Activated T-helper 1 cell treated with anti-CD3 and anti-CD28 coated beads, Interleukin-12 subunit alpha, Interleukin-12 subunit beta, Interleukin-2, Interleukin-4 antibody, amounts not matched to agents 30 ng/mL and 10 ng/mL and 1 ng/mL, durations not matched to agents 14 hours and 24 hours and 36 hours (primary cell): ENCODE measurements around the gene GARIN5A. TPM values are rescaled to one million over a fixed set of nuclear protein-coding genes. Genes with fewer than 3 reads are reported as not detected.

Experiments
- DNase-seq: peaks from one replicate; pipeline ENCODE4 v3.0.0; 2021; ENCODE audit warnings: low spot score
- H3K27ac Mint-ChIP-seq: one replicate; pipeline ENCODE4 v1.8.0; 2021; ENCODE audit warnings: mild to moderate bottlenecking, mixed read lengths
- H3K27me3 Mint-ChIP-seq: one replicate; pipeline ENCODE4 v1.8.0; 2022; ENCODE audit warnings: mild to moderate bottlenecking, moderate library complexity, mixed read lengths; ENCODE audit not compliant: insufficient read depth
- H3K36me3 Mint-ChIP-seq: one replicate; pipeline ENCODE4 v1.8.0; 2021; ENCODE audit warnings: low read depth, mixed read lengths
- H3K4me1 Mint-ChIP-seq: one replicate; pipeline ENCODE4 v1.8.0; 2021; ENCODE audit warnings: low read depth, mixed read lengths
- H3K4me3 Mint-ChIP-seq: one replicate; pipeline ENCODE4 v1.8.0; 2021; ENCODE audit warnings: mild to moderate bottlenecking, moderate library complexity, mixed read lengths
- H3K9me3 Mint-ChIP-seq: one replicate; pipeline ENCODE4 v1.8.0; 2021; ENCODE audit warnings: mixed read lengths
- intact Hi-C: fragments of 100-400 bp; cut with micrococcal nuclease; formaldehyde crosslinking; loops from one replicate; pipeline ENCODE4 v1.15.1; 2024
- total RNA-seq: library from RNA; stranded (reverse); gene quantifications from 2 replicates; pipeline ENCODE4 v1.2.3, GENCODE V29; 2022

The GARIN5A gene
- total RNA-seq, 1 donor from 2014 or later: 0.88 TPM

- Mint-ChIP-seq H3K27me3 (peaks cover 13% of the 10 kb centered on the region), H3K4me3 (peak overlapping the region; percentile 24), H3K27ac (no peak overlapping the region), H3K9me3 (no peaks in the 10 kb centered on the region), H3K4me1 (peaks cover 12% of the 10 kb centered on the region), H3K36me3 (no peaks in the 10 kb centered on the region)
- DNase-seq: no peak
- intact Hi-C loops: no loop called here
These were observed 47.7 kb downstream of the GARIN5A start for GRCh38 chr19:50428772-50429463.

GRCh38 chr19:50427997-50428425 is 48.6 kb downstream of the GARIN5A start:
- Mint-ChIP-seq H3K27me3 (peaks cover 9% of the 10 kb centered on the region), H3K4me3 (peak overlapping the region; percentile 45), H3K9me3 (no peaks in the 10 kb centered on the region), H3K4me1 (peaks cover 12% of the 10 kb centered on the region), H3K36me3 (no peaks in the 10 kb centered on the region), H3K27ac (no peak overlapping the region)
- intact Hi-C loops: no loop called here
- DNase-seq: peak; percentile 28

GRCh38 chr19:50427318-50427925 is 49.2 kb downstream of the GARIN5A start:
- intact Hi-C loops: no loop called here
- no peak for DNase-seq
- Mint-ChIP-seq H3K4me1 (peaks cover 12% of the 10 kb centered on the region), H3K27me3 (peaks cover 7% of the 10 kb centered on the region), H3K9me3 (no peaks in the 10 kb centered on the region), H3K4me3 (no peak overlapping the region), H3K27ac (no peak overlapping the region), H3K36me3 (no peaks in the 10 kb centered on the region)

- intact Hi-C loops: no loop called here
- no peak overlapping the region for H3K27ac Mint-ChIP-seq
- H3K36me3 Mint-ChIP-seq: peaks cover 2% of the 10 kb centered on the region
- DNase-seq: no peak
- no peaks in the 10 kb centered on the region for H3K9me3 Mint-ChIP-seq
- H3K27me3 Mint-ChIP-seq: peaks cover 7% of the 10 kb centered on the region
- H3K4me1 Mint-ChIP-seq: peaks cover under 1% of the 10 kb centered on the region
- H3K4me3 Mint-ChIP-seq: no peak overlapping the region
These were observed 51.1 kb downstream of the GARIN5A start for GRCh38 chr19:50425581-50425980.

GRCh38 chr19:50423279-50424113 is 53.2 kb downstream of the GARIN5A start:
- intact Hi-C loops: no loop called here
- no peak overlapping the region for H3K27ac Mint-ChIP-seq
- no peaks in the 10 kb centered on the region for H3K9me3 Mint-ChIP-seq

GRCh38 chr19:50422397-50423278 is 54.0 kb downstream of the GARIN5A start:
- Mint-ChIP-seq H3K4me3 (no peak overlapping the region), H3K4me1 (peaks cover 12% of the 10 kb centered on the region), H3K9me3 (no peaks in the 10 kb centered on the region), H3K27ac (no peak overlapping the region), H3K27me3 (peaks cover 2% of the 10 kb centered on the region), H3K36me3 (peaks cover 8% of the 10 kb centered on the region)
- intact Hi-C loops: no loop called here
- DNase-seq: no peak

More at GRCh38 chr19:50423279-50424113, 53.2 kb downstream of the GARIN5A start:
- H3K27me3 Mint-ChIP-seq: peaks cover 2% of the 10 kb centered on the region
- no peak overlapping the region for H3K4me3 Mint-ChIP-seq
- H3K4me1 Mint-ChIP-seq: peaks cover 12% of the 10 kb centered on the region
- peaks cover 8% of the 10 kb centered on the region for H3K36me3 Mint-ChIP-seq
- DNase-seq: no peak

- Mint-ChIP-seq H3K36me3 (peaks cover 8% of the 10 kb centered on the region), H3K27me3 (peaks cover 2% of the 10 kb centered on the region), H3K9me3 (no peaks in the 10 kb centered on the region), H3K4me1 (peaks cover 12% of the 10 kb centered on the region), H3K27ac (no peak overlapping the region), H3K4me3 (no peak overlapping the region)
- DNase-seq: no peak
- intact Hi-C loops: no loop called here
These were observed 55.8 kb downstream of the GARIN5A start for GRCh38 chr19:50420808-50421207.

- intact Hi-C loops: no loop called here
- Mint-ChIP-seq H3K9me3 (no peaks in the 10 kb centered on the region), H3K27me3 (peaks cover 2% of the 10 kb centered on the region), H3K27ac (no peak overlapping the region), H3K4me3 (no peak overlapping the region), H3K4me1 (peaks cover 12% of the 10 kb centered on the region), H3K36me3 (peaks cover 8% of the 10 kb centered on the region)
- DNase-seq: no peak
These were observed 56.5 kb downstream of the GARIN5A start for GRCh38 chr19:50420127-50420526.

- H3K27me3 Mint-ChIP-seq: peaks cover 2% of the 10 kb centered on the region
- intact Hi-C loops: no loop called here
- H3K4me3 Mint-ChIP-seq: no peak overlapping the region
- H3K27ac Mint-ChIP-seq: no peak overlapping the region
- H3K36me3 Mint-ChIP-seq: peaks cover 8% of the 10 kb centered on the region
- H3K4me1 Mint-ChIP-seq: peaks cover 12% of the 10 kb centered on the region
- no peaks in the 10 kb centered on the region for H3K9me3 Mint-ChIP-seq
- DNase-seq: no peak
These were observed 57.0 kb downstream of the GARIN5A start for GRCh38 chr19:50419580-50420035.

- no peak overlapping the region for H3K27ac Mint-ChIP-seq
- no peak for DNase-seq
- intact Hi-C loops: no loop called here
These were observed 57.5 kb downstream of the GARIN5A start for GRCh38 chr19:50419022-50419579.

GRCh38 chr19:50418176-50419021 is 58.2 kb downstream of the GARIN5A start, which contains the start of gene SPIB:
Gene SPIB, plus strand, starts transcription at chr19:50418938. Its CDS starts 25 bp downstream, at chr19:50418963.
- H3K27me3 Mint-ChIP-seq: peaks cover 2% of the 10 kb centered on the region
- no peak within 1 kb of the TSS for H3K4me3 Mint-ChIP-seq
- intact Hi-C loops: no loop called here
- peaks cover 11% of the 10 kb centered on the region for H3K36me3 Mint-ChIP-seq
- H3K4me1 Mint-ChIP-seq: peaks cover 12% of the 10 kb centered on the region
- no peaks in the 10 kb centered on the region for H3K9me3 Mint-ChIP-seq
- DNase-seq: no peak
- H3K27ac Mint-ChIP-seq: no peak within 1 kb of the TSS

More at GRCh38 chr19:50419022-50419579, 57.5 kb downstream of the GARIN5A start:
- Mint-ChIP-seq H3K9me3 (no peaks in the 10 kb centered on the region), H3K36me3 (peaks cover 11% of the 10 kb centered on the region), H3K27me3 (peaks cover 2% of the 10 kb centered on the region), H3K4me3 (no peak overlapping the region), H3K4me1 (peaks cover 12% of the 10 kb centered on the region)
